ENCODE results near the gene ZDHHC20. TPM values are rescaled to one million over a fixed set of nuclear protein-coding genes. Genes with fewer than 3 reads are reported as not detected.
A peak's percentile ranks its signal among the peaks of the same experiment; 100 is the strongest.

Gene ZDHHC20
- total RNA-seq, 1 experiment from 2014 or later, result 69.1 TPM

GRCh38 chr13:21328201-21328600 lies 130.9 kb downstream of the ZDHHC20 start:
- DNase-seq, result peak; percentile 65
- H3K4me3 Mint-ChIP-seq, result peak overlapping the region; percentile 25 to 71; a peak in 4 of 5 replicates
- no peak overlapping the region for H2AFZ ChIP-seq (ENCODE audit: low read length)

More at GRCh38 chr13:21328201-21328600, 130.9 kb downstream of the ZDHHC20 start:
- TF ChIP-seq, protein P1, sequence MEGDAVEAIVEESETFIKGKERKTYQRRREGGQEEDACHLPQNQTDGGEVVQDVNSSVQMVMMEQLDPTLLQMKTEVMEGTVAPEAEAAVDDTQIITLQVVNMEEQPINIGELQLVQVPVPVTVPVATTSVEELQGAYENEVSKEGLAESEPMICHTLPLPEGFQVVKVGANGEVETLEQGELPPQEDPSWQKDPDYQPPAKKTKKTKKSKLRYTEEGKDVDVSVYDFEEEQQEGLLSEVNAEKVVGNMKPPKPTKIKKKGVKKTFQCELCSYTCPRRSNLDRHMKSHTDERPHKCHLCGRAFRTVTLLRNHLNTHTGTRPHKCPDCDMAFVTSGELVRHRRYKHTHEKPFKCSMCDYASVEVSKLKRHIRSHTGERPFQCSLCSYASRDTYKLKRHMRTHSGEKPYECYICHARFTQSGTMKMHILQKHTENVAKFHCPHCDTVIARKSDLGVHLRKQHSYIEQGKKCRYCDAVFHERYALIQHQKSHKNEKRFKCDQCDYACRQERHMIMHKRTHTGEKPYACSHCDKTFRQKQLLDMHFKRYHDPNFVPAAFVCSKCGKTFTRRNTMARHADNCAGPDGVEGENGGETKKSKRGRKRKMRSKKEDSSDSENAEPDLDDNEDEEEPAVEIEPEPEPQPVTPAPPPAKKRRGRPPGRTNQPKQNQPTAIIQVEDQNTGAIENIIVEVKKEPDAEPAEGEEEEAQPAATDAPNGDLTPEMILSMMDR (conservative IDR thresholded peaks at IDR 0.05), result no peak
- Mint-ChIP-seq H3K4me1 (peaks cover 49 to 57% of the 10 kb centered on the region in 2 experiments), H3K27me3 (ENCODE audit: low read depth) (peaks cover 15% of the 10 kb centered on the region), H3K36me3 (ENCODE audit: insufficient read depth in 1 of 3, low read depth in 3 of 3) (no peaks in the 10 kb centered on the region; a peak in 1 of 7 replicates), H3K9me3 (peaks cover 0 to 3% of the 10 kb centered on the region in 2 experiments; a peak in 1 of 5 replicates), H3K27ac (peak overlapping the region in 1 of 3 experiments; percentile 92; a peak in 2 of 7 replicates)
- Histone ChIP-seq H3K4ac (ENCODE audit: low read depth, low read length) (no peak overlapping the region), H3K23me2 (ENCODE audit: insufficient read length, low read depth, low read length, poor library complexity, severe bottlenecking) (peaks cover 7% of the 10 kb centered on the region), H3K79me1 (ENCODE audit: insufficient read depth, low read depth, low read length, poor library complexity, severe bottlenecking) (no peaks in the 10 kb centered on the region), H3K4me1 (ENCODE audit: insufficient read depth, low read length) (peaks cover 4% of the 10 kb centered on the region; the same call in 1 of the 2 replicates), H2BK12ac (ENCODE audit: insufficient read length, low read depth, low read length) (no peak overlapping the region), H4K5ac (ENCODE audit: insufficient read length, low read depth, low read length) (no peak overlapping the region), H3K9me3 (ENCODE audit: control insufficient read depth, low read depth, low read length) (no peaks in the 10 kb centered on the region), H3K14ac (ENCODE audit: insufficient read depth, low read length) (no peak overlapping the region), H3K18ac (ENCODE audit: insufficient read length, low read depth, low read length) (no peak overlapping the region), H2BK20ac (ENCODE audit: low read depth, low read length, poor library complexity, severe bottlenecking) (no peak overlapping the region), H3K23ac (ENCODE audit: insufficient read length, low read depth, low read length) (no peak overlapping the region), H3K4me2 (ENCODE audit: insufficient read depth, insufficient read length, low read length) (no peak overlapping the region), H2BK5ac (ENCODE audit: insufficient read length, low read length) (no peak overlapping the region), H3K56ac (ENCODE audit: insufficient read length, low read depth, low read length) (no peak overlapping the region), H3K27ac (ENCODE audit: insufficient read length, low read depth, low read length) (no peak overlapping the region), H4K91ac (ENCODE audit: insufficient read length, low read depth, low read length) (no peak overlapping the region), H4K20me1 (ENCODE audit: control insufficient read depth, insufficient read depth, insufficient read length) (no peaks in the 10 kb centered on the region), H3K9ac (ENCODE audit: extremely low read depth, insufficient read length, low read length) (no peak overlapping the region), H4K8ac (replicated peaks; ENCODE audit: insufficient read length, low read depth, low read length) (no peak overlapping the region), H2AK5ac (ENCODE audit: insufficient read length, low read length) (no peak overlapping the region), H3K27me3 (ENCODE audit: insufficient read depth, low read length) (no peaks in the 10 kb centered on the region; the same call in 1 of the 2 replicates), H3K79me2 (ENCODE audit: insufficient read depth, low read length) (no peaks in the 10 kb centered on the region), H2BK120ac (ENCODE audit: low read depth, low read length, poor library complexity, severe bottlenecking) (no peak overlapping the region), H3T11ph (ENCODE audit: low read length) (no peak overlapping the region), H2BK15ac (ENCODE audit: low read depth, low read length) (no peak overlapping the region)
- WGBS (ENCODE audit: extremely low coverage, insufficient read length, low lambda C conversion rate), result no CpG with 5 or more reads among the region's 6 CpGs
